HL-60 (cell line): Measurements from ENCODE around the gene RAB5IF.
A peak's percentile ranks its signal among the peaks of the same experiment; 100 is the strongest.

Experiments
- DNase-seq, 2 experiments: peaks; one replicate each; pipeline ENCODE4 v3.0.0-alpha.2; 2010 to 2020; ENCODE audit warnings: low read depth in 1 of 2, low spot score in 1 of 2
- H3K27ac ChIP-seq: fragments of 250-450 bp; sonication (Bioruptor Pico); replicated peaks from 2 replicates; pipeline ENCODE4 v1.5.1; 2020; ENCODE audit warnings: mild to moderate bottlenecking, moderate library complexity
- H3K27me3 ChIP-seq: fragments of 250-450 bp; sonication (Bioruptor Pico); 2 replicates; pipeline ENCODE4 v1.5.1; 2021; ENCODE audit warnings: mild to moderate bottlenecking, moderate library complexity; ENCODE audit not compliant: insufficient read depth, poor library complexity, severe bottlenecking
- H3K4me3 ChIP-seq: replicated peaks from 2 replicates; pipeline ENCODE4 v1.5.1; 2011; ENCODE audit warnings: mild to moderate bottlenecking, control low read depth, low read length; ENCODE audit not compliant: insufficient read depth
- CTCF ChIP-seq: IDR thresholded peaks from one replicate; pipeline ENCODE4 v1.5.1; 2011; ENCODE audit warnings: low read length, control low read depth, inconsistent platforms; ENCODE audit not compliant: insufficient read depth
- GABPA ChIP-seq: IDR thresholded peaks from 2 replicates; pipeline ENCODE4 v1.6.1; 2012; ENCODE audit warnings: low read depth
- POLR2AphosphoS5 ChIP-seq: IDR thresholded peaks from 2 replicates; pipeline ENCODE4 v1.6.1; 2012; ENCODE audit warnings: low read depth
- REST ChIP-seq: IDR thresholded peaks from 2 replicates; pipeline ENCODE4 v1.6.1; 2012; ENCODE audit warnings: low read depth; ENCODE audit not compliant: insufficient replicate concordance
- SPI1 ChIP-seq: IDR thresholded peaks from 2 replicates; pipeline ENCODE4 v1.6.1; 2012; ENCODE audit warnings: low read depth, mild to moderate bottlenecking, borderline replicate concordance

RAB5IF gene

GRCh38 chr20:36611625-36612024 lies 6.0 kb downstream of the RAB5IF start:
- Histone ChIP-seq H3K27ac (no peak overlapping the region), H3K4me3 (no peak overlapping the region), H3K27me3 (no peaks in the 10 kb centered on the region)
- TF ChIP-seq CTCF (no peak), POLR2AphosphoS5 (no peak), GABPA (no peak), SPI1 (no peak), REST (no peak)
- no peak for DNase-seq

- TF ChIP-seq SPI1 (no peak), REST (no peak), CTCF (no peak), POLR2AphosphoS5 (no peak), GABPA (no peak)
- Histone ChIP-seq H3K27ac (no peak overlapping the region), H3K4me3 (no peak overlapping the region), H3K27me3 (no peaks in the 10 kb centered on the region)
- DNase-seq: no peak
These were observed 8.4 kb downstream of the RAB5IF start for GRCh38 chr20:36613974-36614373.

GRCh38 chr20:36614781-36615557 lies 9.4 kb downstream of the RAB5IF start:
- TF ChIP-seq GABPA (no peak), REST (no peak), POLR2AphosphoS5 (peak; percentile 50; the same call in 1 of the 2 replicates), CTCF (no peak), SPI1 (no peak)
- no peak for DNase-seq
- Histone ChIP-seq H3K27me3 (no peaks in the 10 kb centered on the region), H3K4me3 (no peak overlapping the region), H3K27ac (no peak overlapping the region; the same call in 1 of the 2 replicates)
